Measurements from ENCODE around the gene CHD3. TPM values are rescaled to one million over a fixed set of nuclear protein-coding genes. Genes with fewer than 3 reads are reported as not detected.
A peak's percentile ranks its signal among the peaks of the same experiment; 100 is the strongest.

Gene CHD3
- total RNA-seq, 1 donor from 2014 or later = 276 TPM

- no peak for FAIRE-seq
Measured at GRCh38 chr17:7849751-7850504, 38.7 kb upstream of the CHD3 start.

GRCh38 chr17:7850701-7851437, 37.7 kb upstream of the CHD3 start:
- DNase-seq (ENCODE audit: low spot score in 2 of 2) (no peak), FAIRE-seq (no peak)

More at GRCh38 chr17:7849751-7850504, 38.7 kb upstream of the CHD3 start:
- no peak for DNase-seq (ENCODE audit: low spot score in 2 of 2)

GRCh38 chr17:7851438-7852261, 36.9 kb upstream of the CHD3 start:
- FAIRE-seq (no peak), DNase-seq (ENCODE audit: low spot score in 2 of 2) (peak; percentile 89 to 91)

GRCh38 chr17:7852262-7852670, 36.3 kb upstream of the CHD3 start:
- DNase-seq (ENCODE audit: low spot score in 2 of 2) (no peak), FAIRE-seq (no peak)

GRCh38 chr17:7852919-7853690, 35.5 kb upstream of the CHD3 start:
- DNase-seq (ENCODE audit: low spot score in 2 of 2) (no peak), FAIRE-seq (no peak)

GRCh38 chr17:7853691-7854038, 34.9 kb upstream of the CHD3 start:
- no peak for FAIRE-seq

GRCh38 chr17:7854078-7854777, 34.4 kb upstream of the CHD3 start:
- DNase-seq (ENCODE audit: low spot score in 2 of 2) (no peak), FAIRE-seq (no peak)

More at GRCh38 chr17:7853691-7854038, 34.9 kb upstream of the CHD3 start:
- no peak for DNase-seq (ENCODE audit: low spot score in 2 of 2)

GRCh38 chr17:7854851-7855659, 33.5 kb upstream of the CHD3 start, which contains the start of gene TMEM88:
Gene TMEM88 (plus strand): TSS chr17:7855066. CDS start chr17:7855075, 9 bp downstream.
- FAIRE-seq = no peak
- DNase-seq (ENCODE audit: low spot score in 2 of 2) = peak in 1 of 2 donors; percentile 14

- DNase-seq (ENCODE audit: low spot score in 2 of 2) (no peak), FAIRE-seq (no peak)
Measured at GRCh38 chr17:7855660-7856010, 33.0 kb upstream of the CHD3 start.

GRCh38 chr17:7856011-7856810, 32.4 kb upstream of the CHD3 start:
- FAIRE-seq = no peak
- peak; percentile 26 to 29 for DNase-seq (ENCODE audit: low spot score in 2 of 2)

GRCh38 chr17:7856811-7857712, 31.5 kb upstream of the CHD3 start, which contains the start of gene NAA38:
Gene NAA38 (minus strand): TSS chr17:7857559. CDS start chr17:7857463, 96 bp downstream.
- no peak for FAIRE-seq
- DNase-seq (ENCODE audit: low spot score in 2 of 2) = peak; percentile 86 to 93

- FAIRE-seq = no peak
- peak; percentile 70 to 77 for DNase-seq (ENCODE audit: low spot score in 2 of 2)
Measured at GRCh38 chr17:7857713-7858521, 30.7 kb upstream of the CHD3 start, which contains the start of gene CYB5D1. Gene CYB5D1 (plus strand): TSS chr17:7858003. CDS start chr17:7858135, 132 bp downstream.

- FAIRE-seq (no peak), DNase-seq (ENCODE audit: low spot score in 2 of 2) (no peak)
Measured at GRCh38 chr17:7858522-7858810, 30.1 kb upstream of the CHD3 start.

GRCh38 chr17:7859028-7859427, 29.6 kb upstream of the CHD3 start:
- FAIRE-seq (no peak), DNase-seq (ENCODE audit: low spot score in 2 of 2) (no peak)

- FAIRE-seq (no peak), DNase-seq (ENCODE audit: low spot score in 2 of 2) (peak; percentile 47 to 61)
Measured at GRCh38 chr17:7862692-7863437, 25.7 kb upstream of the CHD3 start.
